HG02884 (cell line): Measurements from ENCODE around the gene STXBP4.

Experiments used
- ATAC-seq: cut with Tn5 transposase; IDR thresholded peaks from one replicate; pipeline ENCODE4 v1.9.1; 2021; ENCODE audit warnings: mild to moderate bottlenecking, moderate library complexity; ENCODE audit not compliant: unreplicated experiment

STXBP4 gene

GRCh38 chr17:54969658-54970572 is 1.4 kb downstream of the STXBP4 start:
- ATAC-seq, result no peak

- no peak for ATAC-seq
Observed at GRCh38 chr17:54971147-54971546, 2.6 kb downstream of the STXBP4 start.

GRCh38 chr17:54971901-54972300 is 3.3 kb downstream of the STXBP4 start:
- ATAC-seq, result no peak

GRCh38 chr17:54972406-54973138 is 4.0 kb downstream of the STXBP4 start:
- no peak for ATAC-seq

GRCh38 chr17:54974759-54975158 is 6.2 kb downstream of the STXBP4 start:
- ATAC-seq, result no peak

- no peak for ATAC-seq
Observed at GRCh38 chr17:54976316-54976715, 7.8 kb downstream of the STXBP4 start.

- ATAC-seq, result no peak
Observed at GRCh38 chr17:54977744-54978143, 9.2 kb downstream of the STXBP4 start.

- ATAC-seq, result no peak
Observed at GRCh38 chr17:54979657-54980056, 11.1 kb downstream of the STXBP4 start.

GRCh38 chr17:54980375-54980774 is 11.8 kb downstream of the STXBP4 start:
- no peak for ATAC-seq

GRCh38 chr17:54982399-54982798 is 13.8 kb downstream of the STXBP4 start:
- no peak for ATAC-seq

GRCh38 chr17:54983260-54983659 is 14.7 kb downstream of the STXBP4 start:
- ATAC-seq, result peak; percentile 73

- ATAC-seq, result no peak
Observed at GRCh38 chr17:54985476-54985875, 16.9 kb downstream of the STXBP4 start.

- ATAC-seq, result no peak
Observed at GRCh38 chr17:54990118-54990517, 21.6 kb downstream of the STXBP4 start.

- no peak for ATAC-seq
Observed at GRCh38 chr17:54991567-54991966, 23.0 kb downstream of the STXBP4 start.

- no peak for ATAC-seq
Observed at GRCh38 chr17:54992797-54993639, 24.5 kb downstream of the STXBP4 start.

- no peak for ATAC-seq
Observed at GRCh38 chr17:54996441-54996840, 27.9 kb downstream of the STXBP4 start.

- ATAC-seq, result no peak
Observed at GRCh38 chr17:55002458-55002857, 33.9 kb downstream of the STXBP4 start.

GRCh38 chr17:55004484-55004883 is 35.9 kb downstream of the STXBP4 start:
- ATAC-seq, result no peak

GRCh38 chr17:55005520-55005919 is 37.0 kb downstream of the STXBP4 start:
- ATAC-seq, result peak; percentile 68

- ATAC-seq, result no peak
Observed at GRCh38 chr17:55023626-55024025, 55.1 kb downstream of the STXBP4 start.

GRCh38 chr17:55037828-55038227 is 69.3 kb downstream of the STXBP4 start:
- peak; percentile 98 for ATAC-seq
